T1000 (cell line): ENCODE results near the gene BAIAP2.
"Not testable (repeated sequence)": the region's sequence is repeated elsewhere in the genome, so short reads cannot be mapped to it uniquely, and the experiment has no call there.

Experiments used
- DNase-seq: peaks from one replicate; lab custom pipeline; 2025; ENCODE audit warnings: mixed read lengths; lab: John Stamatoyannopoulos, UW

The BAIAP2 gene

GRCh38 chr17:81000631-81001357, 34.2 kb upstream of the BAIAP2 start:
- DNase-seq = no peak

- no peak for DNase-seq
Measured at GRCh38 chr17:81002013-81002384, 33.0 kb upstream of the BAIAP2 start.

GRCh38 chr17:81002409-81003361, 32.3 kb upstream of the BAIAP2 start:
- DNase-seq = peak; percentile 33

GRCh38 chr17:81003711-81004475, 31.1 kb upstream of the BAIAP2 start:
- no peak for DNase-seq

GRCh38 chr17:81006891-81007290, 28.1 kb upstream of the BAIAP2 start:
- DNase-seq = no peak

- DNase-seq = no peak
Measured at GRCh38 chr17:81008140-81008539, 26.8 kb upstream of the BAIAP2 start.

GRCh38 chr17:81009136-81009535, 25.8 kb upstream of the BAIAP2 start:
- DNase-seq = no peak

- DNase-seq = no peak
Measured at GRCh38 chr17:81010935-81011334, 24.0 kb upstream of the BAIAP2 start.

GRCh38 chr17:81011951-81012350, 23.0 kb upstream of the BAIAP2 start:
- no peak for DNase-seq

GRCh38 chr17:81012574-81013447, 22.1 kb upstream of the BAIAP2 start:
- DNase-seq = no peak

- no peak for DNase-seq
Measured at GRCh38 chr17:81013642-81014041, 21.3 kb upstream of the BAIAP2 start.

GRCh38 chr17:81015136-81015535, 19.8 kb upstream of the BAIAP2 start:
- DNase-seq = no peak

GRCh38 chr17:81016575-81016974, 18.4 kb upstream of the BAIAP2 start:
- no peak for DNase-seq

GRCh38 chr17:81017330-81017729, 17.6 kb upstream of the BAIAP2 start:
- not testable (repeated sequence) for DNase-seq

GRCh38 chr17:81018044-81018802, 16.7 kb upstream of the BAIAP2 start:
- no peak for DNase-seq

GRCh38 chr17:81019563-81020442, 15.1 kb upstream of the BAIAP2 start:
- DNase-seq = no peak

GRCh38 chr17:81020443-81020766, 14.5 kb upstream of the BAIAP2 start:
- no peak for DNase-seq

- DNase-seq = no peak
Measured at GRCh38 chr17:81020767-81021497, 14.0 kb upstream of the BAIAP2 start.
